A172 (cell line): ENCODE measurements around the gene VSIR. TPM values are rescaled to one million over a fixed set of nuclear protein-coding genes. Genes with fewer than 3 reads are reported as not detected.

Experiments
- DNase-seq: peaks from one replicate; pipeline ENCODE4 v3.0.0-alpha.2; 2015; ENCODE audit warnings: low spot score
- total RNA-seq: library from RNA; depleted of rRNA; stranded (reverse); fragments of >200 nt; shearing (Covaris generic); gene quantifications from 2 replicates; pipeline ENCODE4 v1.2.3, GENCODE V29; 2014

Gene VSIR
- total RNA-seq, 1 experiment from 2014 or later = 4.9 TPM

DNA sequence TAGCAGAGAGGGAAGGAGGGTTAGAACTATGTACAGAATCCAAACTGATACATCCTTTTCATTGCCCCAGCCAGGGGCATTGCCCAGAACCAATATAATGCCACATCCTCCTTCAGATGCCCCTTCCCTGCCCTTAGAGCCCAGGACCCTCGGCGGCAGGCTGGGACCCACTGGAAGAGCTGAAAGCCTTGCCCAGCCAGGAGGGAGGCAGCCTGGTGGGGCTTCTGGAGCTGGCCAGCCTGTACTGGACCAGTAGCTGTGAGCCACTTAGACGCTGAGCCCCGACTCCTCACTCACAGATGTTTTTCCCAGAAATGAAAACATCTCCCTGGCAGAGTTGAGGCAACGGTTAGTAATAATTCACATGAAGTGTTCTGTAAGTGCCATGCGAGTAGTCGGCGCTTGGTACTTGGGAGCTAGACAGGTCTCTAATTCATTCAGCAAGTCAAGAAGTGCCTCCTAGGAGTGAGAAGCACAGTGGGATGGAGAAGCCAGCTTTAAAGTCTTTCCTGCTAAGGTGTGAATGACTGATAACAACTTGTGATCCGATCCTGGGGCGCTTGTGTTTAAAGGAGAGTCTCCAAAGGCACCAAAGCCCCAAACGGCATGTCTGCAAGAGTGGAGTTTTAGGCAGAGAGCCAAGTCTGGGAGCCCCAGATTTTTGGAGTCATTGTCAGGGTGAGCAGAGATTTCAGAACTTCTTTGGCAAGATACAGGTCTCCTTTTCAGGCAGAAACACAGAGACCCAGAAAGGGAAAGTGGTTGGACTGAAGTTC lies 9.8 kb downstream of the VSIR start:
- DNase-seq = no peak

DNA sequence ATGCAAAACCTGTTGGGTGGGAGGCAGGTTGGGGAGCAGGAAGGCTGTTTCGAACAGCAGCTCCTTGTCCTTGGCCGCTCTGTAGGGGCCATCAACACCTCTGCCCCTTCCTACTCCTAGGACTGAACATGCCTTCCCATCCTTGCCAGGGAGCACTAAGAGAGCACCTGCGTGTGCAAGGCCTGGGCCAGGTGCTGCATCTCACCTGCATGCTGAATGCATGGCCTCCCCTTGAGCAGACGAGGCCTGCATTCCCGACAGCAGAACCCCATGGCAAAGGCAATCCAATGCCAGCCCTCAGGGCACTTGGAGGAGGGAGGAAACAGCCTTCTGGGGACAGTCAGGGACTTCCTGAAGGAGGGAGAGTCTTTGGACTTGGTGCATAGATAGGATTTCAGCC lies 11.0 kb downstream of the VSIR start:
- DNase-seq = no peak

DNA sequence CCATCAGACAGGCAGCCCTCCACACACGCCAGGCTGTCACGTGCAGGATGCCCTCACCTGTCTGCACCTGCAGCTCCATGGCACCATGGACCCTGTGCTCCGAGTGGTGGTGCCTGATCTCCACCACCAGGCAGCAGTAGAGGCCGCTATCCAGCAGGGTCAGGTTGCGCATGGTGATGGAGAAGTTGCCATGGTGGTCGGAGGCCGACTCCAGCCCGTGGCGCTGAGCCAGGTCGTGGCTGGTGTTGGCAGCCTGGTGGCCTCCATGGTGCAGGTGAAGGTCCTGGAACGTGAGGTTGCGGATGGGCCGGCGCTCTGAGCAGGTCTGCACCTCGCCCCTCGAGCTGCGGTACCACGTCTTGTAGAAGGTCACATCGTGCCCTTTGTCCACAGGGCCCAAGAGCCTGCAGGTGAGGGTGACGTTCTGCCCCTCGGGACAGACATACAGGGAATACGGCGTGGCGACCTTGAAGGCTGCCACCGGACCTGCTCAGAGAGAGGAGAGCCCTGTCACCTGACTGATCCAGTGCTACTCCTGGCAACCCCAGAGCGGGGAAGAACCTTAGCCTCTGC lies 11.7 kb downstream of the VSIR start:
- DNase-seq = no peak

DNA sequence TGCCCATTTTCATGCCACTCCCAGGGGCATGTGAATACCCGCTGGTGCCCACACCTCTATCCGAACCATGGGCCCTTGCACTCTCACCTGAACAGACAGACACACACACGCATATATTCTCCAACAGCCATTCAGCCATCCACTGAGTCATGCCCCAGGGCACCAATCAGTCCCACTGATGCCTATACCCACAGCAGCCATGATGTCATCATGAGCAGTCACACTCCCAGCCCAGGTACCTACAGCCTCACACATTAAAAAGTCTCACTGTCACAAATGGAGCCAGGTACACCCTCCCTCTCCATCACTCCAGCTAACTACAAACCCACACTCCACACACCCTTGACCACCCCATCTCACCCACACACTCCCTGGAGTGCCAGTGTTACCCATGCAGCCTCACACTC lies 12.2 kb downstream of the VSIR start:
- no peak for DNase-seq

DNA sequence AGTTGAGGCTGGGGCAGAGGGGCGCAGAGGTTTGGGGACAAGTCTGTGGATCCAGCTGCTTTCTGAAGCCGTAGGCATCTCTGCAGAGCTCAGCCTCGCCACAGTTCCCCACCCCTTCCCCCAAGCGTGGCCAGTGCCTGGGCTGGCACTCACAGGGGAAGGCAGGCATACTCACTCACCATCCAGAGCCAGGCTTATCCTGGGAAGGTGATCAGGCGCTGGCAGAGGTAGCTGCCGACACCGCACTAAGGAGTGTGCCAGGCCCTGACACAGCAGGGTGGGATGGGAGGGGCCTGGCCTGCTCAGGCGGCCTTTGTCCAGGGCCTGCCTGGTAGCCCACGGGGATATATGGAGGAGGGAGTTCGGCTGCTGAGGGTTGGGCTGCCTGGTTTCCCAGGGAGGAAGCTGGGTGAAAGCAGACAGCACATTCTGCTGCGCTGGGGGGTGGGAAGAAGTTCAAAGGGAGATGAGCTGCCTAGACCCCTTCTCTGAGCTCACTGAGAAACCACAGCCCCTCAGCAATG lies 15.9 kb downstream of the VSIR start:
- no peak for DNase-seq

DNA sequence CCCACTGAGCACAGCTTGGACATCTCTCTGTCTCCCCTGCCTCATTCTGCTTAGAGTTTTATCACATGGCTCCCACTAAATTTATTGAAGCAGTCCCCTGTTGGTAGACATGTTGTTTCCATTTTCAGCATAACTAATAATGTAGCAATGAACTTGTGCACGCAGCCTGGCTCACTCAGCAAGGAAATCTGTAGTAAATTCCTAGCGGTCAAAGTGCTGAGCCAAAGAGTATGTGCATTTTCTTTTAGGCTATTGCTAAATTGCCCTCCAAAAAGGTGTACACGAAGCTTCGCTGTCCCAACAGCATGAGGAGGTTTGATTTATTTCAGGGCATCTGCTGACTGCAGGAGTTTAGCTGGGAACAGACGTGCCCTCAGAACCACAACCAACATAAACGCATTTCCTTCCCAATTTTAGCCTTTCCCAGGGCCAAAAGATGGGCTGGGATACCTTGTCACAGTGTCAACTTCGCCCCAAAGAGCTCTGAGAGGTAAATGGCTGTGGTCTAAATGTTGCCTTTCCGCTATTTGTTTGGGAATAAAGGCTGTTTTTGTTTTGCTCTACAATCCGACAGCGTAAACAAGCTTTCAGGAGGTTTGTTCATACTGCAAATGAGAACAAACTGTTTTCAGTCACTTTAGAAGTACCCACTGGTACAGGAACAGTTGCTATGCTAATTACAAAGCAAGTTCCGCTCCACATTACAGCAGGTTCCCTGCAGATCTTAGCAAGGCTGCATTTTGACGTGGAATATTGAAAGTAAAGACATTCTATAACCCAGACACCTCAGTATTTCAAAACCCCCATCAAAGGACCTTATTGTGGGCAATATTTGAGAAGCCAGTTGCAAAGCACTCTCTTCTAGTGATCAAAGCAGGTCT lies 16.8 kb downstream of the VSIR start:
- DNase-seq = no peak

DNA sequence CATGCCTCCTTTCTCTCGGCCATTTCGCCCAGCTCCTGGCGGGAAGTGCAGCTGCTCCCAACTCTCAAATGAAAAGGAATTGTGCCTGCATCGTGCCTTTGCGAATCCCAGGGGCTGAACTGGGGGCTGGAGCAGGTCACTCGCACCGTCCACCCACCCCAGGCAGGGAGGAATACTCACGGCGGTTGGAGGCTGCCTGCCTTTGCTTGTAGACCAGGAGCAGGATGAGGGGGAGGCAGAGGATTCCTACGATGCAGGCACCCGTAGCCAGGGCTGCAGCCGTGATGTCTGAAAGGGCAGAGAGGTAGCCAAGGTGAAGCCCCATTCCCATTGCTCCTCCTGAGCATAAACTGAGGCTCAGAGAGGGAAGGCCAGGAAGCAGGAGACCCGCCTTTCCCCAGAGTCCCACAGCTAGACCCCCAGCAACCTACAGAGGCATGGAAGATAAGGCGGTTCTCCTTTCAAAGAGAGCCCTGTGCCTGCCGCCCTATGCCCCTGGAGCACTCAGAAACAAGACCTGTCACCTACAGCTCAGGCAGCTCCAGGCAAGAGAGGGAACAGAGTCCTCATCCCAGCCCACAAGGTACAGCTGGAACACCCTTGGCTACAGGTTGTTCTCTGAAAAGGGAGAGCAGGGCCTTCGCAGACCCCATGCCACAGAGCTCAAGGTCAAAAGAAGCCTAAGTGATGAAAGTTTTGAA lies 18.0 kb downstream of the VSIR start:
- no peak for DNase-seq

DNA sequence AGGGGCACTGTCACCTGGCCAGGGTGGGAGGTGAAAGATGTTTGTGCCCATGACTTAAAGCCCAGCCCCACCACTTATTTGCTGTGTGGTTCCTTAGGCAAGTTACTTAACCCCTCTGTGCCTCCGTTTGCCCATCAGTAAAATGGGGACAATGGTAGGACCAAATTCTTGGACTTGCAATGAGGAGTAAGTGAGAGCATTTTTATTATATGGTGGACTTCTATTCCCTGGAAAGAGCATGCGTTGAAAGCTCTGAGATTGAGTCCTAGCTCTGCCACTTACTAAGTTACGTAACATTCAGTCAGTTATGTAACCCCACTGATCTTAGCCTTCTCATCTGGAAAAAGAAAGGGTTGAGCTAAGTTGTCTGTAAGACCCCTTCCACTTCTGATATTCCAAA lies 18.8 kb downstream of the VSIR start:
- no peak for DNase-seq

DNA sequence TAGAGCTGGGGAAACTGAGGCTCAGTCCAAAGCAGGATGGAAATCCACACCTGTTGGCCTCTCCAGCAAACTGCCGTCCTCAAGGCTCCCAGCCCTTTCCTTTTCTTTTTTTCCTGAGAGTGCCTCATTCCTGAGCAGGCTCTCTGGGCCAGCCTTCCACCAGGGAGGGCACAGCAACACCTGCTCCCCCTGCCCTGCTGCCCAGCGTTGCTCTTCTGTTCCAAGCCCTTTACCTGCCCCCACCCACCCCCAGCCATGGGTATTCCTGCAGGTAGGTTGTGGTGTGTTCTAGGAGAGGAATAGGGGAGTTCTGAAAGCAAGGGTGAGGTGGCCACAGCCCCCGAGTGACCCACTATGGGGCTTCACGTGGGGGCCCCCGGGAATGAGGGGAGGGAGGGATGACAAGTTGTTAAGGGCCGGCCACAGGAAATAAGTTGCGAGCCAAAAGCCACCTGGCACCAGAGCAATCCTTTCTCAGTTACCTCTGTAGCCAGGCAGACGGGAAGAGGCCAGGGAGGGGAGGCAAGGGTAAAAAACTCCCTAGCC lies 19.3 kb downstream of the VSIR start:
- no peak for DNase-seq

DNA sequence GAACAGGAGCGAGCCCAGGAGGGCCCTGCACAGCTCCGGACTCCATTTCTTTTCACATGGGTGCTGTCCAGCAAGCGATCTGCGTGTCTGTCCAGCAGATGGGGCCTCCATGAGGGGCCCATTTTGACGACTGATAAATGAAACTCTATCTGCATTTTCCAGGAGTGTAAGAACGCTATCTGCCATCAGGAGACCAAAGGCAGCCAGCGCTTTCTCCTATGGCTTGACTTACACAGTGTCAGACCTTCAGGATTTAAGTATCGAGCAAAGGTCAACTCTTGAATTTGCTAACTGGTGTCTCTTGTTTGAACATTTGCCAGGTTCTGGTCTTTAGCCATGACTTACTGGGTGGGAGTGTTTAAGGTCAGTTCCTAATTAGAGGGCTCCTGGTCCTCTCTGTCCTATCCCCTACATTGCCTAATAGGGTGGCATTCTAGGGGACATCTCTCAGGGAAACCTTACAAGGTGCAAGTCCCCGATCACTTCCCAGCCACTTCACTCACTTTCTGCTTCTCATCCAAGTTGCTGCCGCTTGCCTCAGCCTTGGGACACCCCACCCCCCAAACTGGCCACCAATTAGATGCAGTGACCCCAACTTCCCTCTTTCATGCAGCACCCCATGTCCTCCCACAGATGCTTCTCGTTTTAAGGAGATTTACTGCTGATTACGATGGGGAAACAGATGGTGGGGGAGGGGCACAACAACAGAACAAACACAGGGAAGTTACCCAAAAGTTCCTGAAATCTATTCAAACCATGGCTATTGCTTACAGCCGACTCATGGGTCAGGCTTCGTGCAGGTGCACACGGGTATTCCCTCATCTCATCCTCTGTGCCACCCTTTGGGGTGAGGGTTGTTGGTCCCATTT lies 20.0 kb downstream of the VSIR start:
- no peak for DNase-seq

DNA sequence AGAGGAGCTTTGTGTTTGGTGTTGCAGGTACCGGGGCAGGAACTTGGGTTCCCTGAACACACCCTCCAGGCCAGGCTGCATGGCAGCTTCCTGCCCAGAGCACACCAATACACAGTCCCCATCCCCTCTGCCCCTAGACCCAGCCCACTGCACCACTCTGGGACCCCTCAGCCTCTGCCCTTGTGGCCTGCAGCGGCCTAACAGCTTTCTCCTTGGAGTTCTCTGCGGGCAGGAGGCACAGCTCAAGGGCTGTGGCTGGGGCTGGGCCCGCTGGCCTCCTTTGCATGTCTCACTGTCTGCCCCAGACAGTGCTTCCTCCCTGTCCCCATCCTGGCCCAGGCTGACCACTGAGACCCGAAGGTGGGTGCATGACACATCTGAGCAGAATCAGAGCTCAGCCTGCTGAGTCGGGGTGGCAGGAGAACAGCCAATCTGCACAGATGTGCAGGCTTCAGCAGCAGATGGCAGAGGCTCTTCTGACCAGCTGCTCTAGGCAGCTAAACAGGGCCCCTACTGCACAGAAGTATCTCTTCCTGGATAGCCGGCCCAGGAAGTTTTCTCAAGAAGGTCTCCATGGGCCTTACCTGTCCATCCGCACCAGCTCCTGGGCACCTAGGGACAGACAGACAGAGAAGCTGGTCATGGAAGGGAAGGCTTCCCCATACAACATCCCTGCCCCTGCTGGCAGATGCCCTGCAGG lies 20.8 kb downstream of the VSIR start:
- no peak for DNase-seq

DNA sequence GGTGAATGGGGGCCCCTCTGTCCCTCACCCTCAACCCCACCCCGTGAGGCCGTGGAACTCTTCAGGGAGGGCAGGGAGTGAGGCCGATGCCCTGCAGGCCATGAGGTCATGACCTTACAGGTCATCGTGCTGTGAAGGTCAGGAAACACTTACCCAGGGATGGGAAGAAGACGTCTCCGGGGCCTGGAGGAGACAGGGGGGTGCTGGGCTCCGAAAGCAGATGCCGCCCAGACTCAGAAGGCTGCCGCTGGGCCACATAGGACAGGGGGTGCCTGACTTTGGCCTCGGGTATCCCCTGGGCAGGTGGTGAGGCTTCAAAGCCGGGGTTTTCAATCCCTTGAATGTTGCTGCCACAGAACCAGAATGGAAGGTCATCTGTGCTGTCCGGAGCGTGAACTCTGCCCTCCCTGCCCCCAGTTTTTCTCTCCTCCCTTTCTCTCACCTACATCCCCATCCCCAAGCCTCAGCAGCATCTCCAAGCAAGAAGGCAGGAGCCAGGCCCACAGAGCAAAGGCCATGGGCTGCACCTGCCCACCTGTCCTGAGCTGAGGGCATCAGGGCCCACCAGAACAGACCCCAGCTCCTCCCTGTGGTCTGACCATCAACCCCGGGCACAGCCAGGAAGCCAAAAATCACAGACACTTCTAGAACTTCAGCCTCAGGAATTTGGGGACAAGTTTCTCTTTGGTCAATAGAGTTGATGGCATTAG lies 21.6 kb downstream of the VSIR start:
- DNase-seq = no peak

DNA sequence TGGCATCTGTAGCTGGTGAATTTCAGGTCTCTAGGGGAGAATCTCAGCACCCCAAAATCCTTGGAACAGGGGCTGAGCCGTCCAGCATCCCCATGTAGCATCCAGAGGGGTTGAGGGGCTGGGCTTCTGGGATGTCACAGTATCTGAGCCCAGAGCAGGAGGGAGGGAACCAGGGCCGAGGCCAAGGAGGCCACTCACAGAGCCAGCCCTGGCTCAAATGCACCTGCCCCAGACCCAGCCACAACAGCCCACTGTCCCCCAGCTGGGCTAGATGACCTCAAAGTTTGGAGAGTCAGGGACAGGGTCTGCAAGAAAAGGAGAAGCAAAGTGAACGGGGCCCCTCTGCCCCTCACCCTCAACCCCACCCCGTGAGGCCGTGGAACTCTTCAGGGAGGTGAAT lies 22.3 kb downstream of the VSIR start:
- DNase-seq = no peak

DNA sequence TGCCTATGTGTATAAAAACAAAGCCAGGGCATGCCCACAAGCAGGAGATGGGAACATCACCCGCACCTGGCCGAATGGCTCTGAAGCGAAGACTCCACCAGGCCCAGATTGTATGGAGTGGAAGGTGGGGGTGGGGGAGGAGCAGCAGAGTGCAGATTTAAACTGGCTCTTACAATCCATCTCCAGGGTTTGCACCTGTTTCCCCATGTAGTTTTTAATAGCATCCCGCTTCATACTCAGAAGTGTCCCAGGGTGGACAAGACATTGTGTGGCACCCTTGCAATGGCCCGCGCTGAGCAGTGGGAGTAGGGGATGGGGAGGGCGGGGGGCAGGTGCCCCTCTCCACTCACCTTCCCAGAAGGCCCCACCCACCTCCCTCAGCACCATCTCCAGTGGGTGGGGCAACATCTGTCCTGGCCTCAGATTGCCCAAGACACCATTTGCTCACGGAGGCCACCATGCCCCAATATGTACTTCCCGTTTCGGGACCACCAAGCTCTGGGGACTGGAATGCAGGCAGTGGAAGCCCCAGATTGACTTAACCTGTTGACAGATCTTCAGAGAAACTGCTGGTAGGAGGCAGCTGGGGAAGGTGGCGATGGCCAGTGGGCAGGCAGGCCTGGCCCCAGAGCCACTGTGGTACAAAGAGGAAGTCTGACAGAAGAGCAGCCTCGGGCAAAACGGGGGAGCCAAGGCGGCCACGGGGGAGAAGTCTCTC lies 23.0 kb downstream of the VSIR start:
- no peak for DNase-seq

DNA sequence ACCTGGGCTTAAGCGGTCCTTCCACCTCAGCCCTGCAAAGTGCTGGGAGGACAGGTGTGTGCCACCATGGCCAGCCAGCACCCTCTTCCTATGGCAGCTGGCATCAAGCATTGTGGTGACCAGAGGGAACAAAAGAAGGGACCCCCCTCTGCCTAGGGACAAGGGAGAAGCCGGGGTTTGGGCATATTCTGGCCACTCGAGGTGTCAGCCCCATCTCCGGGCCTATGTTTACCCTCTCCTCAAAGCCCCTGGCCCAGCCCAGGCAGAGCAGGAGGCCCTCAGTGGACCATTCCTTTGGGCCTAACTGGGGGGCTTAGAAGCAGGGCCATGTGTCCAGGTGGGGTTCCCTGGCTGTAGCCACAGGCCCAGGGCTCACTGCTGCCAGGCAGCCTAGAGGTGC lies 23.9 kb downstream of the VSIR start:
- no peak for DNase-seq

DNA sequence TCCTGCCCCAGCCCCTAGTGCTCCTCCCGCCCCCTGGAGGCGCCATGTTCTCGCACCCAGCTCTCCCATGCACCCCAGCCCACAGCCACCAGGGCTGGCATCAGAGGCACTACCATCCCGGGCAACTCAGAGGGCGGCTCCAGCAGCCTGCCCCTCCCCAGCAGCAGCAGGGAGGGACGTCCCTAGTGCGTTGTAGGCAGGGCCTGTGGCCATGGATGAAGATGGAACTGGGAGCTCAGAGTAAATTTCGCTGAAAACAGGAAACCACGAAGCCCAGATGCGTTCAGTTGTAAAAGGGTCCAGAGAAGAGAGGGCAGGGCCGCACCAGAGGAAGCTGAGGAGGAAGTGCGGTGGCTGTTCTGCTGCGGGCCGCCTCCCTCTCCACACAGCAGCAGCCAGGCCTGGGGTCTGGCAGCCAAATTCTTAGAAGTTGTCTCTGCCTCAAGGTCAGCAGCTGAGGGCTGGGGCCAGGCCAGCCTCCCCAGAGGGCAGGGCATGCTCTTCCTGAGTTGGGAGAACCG lies 24.6 kb downstream of the VSIR start:
- no peak for DNase-seq

DNA sequence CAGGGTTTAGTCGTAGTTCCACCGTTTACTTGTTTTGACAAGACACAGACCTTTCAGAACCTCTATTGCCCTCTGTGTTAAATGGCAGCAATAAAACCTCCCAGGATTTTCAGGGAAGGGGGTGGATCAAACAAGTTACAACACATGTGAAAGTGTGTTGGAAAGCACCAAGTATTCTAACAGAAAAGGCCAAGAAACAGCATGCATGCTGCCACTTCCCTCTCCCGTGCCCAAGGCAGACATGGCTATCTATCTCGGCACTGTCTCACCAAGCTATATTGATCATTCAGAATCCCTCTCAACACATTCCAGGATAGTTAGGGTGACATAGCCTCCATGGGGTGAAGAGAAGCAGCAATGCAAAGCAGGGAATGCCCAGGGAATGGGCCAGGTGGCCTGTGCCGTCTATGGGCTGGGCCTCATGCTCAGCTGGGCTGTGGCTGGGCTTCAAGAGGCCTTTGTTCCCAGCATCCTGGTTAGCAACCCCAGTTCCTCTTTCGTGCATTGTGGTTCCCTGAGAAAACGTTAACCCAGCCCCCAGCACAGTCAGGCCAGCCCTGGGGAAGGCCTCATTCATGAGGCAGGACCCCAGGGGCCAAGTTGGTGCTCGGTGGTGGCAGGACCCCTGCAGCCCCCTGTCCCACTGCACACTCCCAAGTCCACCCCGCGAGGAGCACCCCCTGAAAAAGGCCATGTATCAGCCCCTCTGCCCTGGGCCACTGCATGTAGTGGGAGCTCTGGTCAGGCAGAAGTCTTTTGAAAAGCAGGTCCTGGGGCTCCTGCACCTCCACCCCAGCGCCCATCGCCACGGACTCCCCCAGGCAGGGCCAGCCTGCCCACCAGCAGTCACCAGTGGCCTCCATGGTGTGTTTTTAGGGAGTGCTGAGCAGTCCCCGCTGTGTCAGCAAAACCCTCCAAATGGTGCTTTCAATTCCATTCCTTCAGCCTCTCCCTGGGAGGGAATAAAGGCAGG lies 25.5 kb downstream of the VSIR start:
- no peak for DNase-seq
